HL-60/S4 (cell line): Measurements from ENCODE around the gene FOLR2.

Experiments
- in situ Hi-C: fragments of 300-500 bp; cut with MboI; formaldehyde crosslinking; loops from 2 replicates; pipeline ENCODE4 v1.14.3; 2022; ENCODE audit warnings: low sequenced_read_pairs

The FOLR2 gene

DNA sequence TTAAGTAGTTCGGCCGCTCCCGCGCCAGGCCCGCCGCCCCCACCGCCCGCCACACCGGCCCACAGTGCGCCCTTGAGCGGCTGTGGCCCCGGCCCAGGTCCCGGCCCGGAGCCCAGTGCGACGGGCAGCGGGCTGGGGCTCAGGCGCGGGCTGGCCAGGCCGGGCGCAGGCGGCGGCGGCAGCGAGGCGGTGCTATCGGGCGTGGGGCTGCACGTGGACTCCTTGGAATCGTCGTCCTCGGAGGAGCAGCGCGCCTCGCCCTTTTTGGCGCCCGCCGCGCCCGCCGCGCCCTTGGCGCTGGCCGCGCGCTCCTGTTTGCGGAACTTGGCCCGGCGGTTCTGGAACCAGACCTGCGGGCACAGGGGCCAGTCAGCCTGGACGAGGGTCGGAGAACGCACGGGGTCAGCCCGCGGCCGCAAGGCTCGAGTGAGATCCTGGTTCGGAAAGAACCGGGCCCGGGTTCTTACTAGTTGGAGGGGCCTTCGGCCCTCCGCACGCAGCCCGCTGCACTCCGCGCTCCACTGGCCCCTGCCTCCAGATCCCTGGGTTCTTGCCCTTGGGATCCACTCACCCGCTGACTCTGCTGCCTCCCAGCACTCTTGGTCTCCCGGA lies 23.4 kb downstream of the FOLR2 start:
- in situ Hi-C loops, result no loop called here

DNA sequence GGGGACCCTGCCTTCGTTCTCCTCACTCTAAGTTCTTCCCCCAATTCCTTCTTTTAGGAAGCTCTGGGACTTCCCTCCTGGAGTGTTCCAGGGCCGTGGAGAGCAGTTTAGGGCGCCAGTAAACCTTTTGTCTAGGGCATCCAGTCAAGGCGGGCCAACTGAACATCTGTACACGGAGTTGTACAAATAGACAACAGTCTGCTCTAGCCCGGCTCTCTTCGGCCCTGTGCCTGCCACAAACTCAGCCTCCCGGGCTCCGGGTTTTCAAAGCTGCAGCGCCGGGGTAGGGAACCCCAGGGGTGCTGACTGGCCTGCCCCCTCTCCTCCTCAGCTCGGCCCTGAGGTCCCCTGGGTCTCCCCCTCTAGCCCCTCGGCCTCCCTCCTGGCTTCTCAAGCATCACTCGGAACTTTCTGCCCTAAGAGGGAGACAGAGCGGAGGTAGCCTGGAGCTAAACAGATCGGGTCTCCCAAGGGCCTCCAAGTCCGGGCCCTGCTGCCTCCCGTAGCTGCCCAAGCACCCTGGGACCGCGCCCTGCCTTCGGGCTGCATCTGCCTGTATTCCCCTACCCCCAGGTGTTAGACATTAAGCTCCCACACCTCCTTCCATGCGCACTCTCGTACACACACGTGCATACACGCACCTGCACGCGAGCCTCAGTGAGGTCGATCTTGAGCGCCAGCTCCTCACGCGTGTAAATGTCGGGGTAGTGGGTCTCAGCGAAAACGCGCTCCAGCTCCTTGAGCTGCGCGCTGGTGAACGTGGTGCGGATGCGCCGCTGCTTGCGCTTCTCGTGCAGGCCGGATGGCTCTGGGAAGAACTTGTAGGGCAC lies 24.1 kb downstream of the FOLR2 start:
- in situ Hi-C loops, result no loop called here

DNA sequence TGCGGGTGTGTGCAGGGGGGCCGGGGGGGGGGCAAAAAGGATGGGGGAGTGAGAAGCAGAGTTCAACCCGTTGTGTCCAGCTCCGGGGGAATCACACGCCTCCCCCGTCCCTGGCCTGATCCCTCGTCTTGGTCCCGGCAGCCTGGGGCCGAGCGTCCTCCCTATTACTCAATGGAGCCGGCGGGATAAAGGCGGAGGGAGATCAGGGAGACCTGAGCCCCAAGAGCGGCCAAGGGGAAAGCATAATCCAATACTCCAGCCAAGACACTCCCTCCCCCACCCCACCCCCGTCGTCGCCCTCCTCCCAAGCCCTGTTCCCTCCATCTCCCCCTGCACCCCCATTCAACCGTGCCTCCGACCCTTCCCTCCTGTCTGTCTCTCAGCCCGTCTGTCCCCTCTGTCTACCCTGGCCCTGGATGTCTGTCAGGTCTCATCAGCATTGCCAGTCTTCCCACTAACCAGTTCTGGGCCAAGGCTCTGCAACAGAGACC lies 24.7 kb downstream of the FOLR2 start:
- in situ Hi-C loops, result no loop called here

DNA sequence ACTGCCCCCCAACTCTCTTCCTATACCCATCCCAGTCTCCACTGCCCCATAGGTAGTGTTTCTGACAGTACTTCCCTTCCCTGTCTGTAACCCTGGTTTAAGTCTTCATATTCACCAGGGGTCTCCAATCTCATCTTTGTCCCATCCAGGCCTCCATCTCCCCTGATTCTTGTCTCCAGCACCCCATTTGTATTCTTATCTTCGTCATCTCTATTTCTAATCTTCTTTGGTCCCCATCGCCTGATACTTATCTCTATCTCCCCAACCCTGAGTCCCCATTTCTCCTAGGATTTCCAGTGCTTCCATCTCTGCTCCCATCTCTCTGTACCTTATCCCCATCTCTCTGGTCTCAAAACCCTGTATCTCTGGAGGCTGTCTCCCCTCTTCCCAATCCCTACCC lies 25.5 kb downstream of the FOLR2 start:
- in situ Hi-C loops, result no loop called here

DNA sequence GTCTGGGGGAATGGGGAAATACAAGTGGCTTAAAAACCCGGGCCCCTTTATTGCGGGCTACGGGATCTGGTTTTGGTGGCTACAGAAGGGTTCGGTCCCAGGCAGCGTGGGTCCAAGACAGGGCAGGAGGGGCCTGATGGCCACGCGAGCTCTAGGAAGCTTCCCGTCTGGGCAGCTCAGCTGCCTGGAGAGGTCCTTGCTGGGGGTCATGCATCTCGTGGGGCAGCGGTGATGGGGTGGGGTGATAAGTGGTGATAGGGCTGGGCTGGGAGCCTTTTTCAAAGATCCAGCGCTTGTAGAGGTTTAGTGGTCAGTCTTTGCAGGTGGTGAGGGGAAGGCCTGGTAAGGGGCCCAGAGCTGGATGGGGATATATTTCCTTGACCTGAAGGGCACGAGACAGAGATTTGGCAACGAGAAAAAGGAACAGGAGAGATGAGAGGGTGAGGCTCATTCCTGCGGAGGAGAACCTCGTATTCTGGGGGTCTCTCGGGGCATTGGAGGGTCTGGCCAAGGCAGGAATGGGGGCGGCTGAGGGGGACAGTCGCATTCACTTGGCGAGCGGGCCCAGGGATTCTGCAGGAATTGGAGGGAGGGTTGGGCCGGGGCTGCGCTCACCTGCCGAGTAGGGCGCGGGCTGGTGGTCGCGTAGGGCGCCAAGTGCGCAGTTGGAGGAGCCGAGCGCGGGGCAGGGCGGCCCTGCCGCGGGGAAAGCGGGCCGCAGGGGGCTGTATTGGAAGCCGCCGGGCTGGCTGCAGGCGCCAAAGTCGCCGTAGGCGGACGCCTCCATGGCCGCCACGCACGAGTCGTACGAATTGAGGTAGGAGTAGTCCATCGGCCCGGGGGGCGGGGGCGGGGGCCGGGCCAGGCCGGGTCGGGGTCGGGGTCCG lies 26.8 kb downstream of the FOLR2 start:
- in situ Hi-C loops, result no loop called here

DNA sequence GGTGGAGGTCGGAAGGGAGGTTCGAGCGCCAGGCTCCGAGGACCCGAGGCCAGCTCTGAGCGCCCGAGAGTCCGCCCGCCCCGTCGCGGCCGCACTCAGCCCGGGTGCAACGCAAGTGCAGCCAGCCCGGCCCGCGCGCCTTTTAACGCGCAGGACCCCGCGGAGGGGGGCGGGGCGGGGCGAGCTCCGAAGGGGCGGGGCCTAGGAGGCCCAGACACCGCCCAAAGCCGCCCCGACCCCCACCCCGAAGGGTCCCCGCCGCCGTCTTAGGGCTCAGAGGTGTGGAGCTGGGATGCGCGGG lies 27.4 kb downstream of the FOLR2 start, which contains the start of gene PHOX2A:
PHOX2A (minus strand) TSS at position 117 of the 301 bp plus-strand sequence. CDS start 172 bp downstream, outside the sequence.
- in situ Hi-C loops, result no loop called here

DNA sequence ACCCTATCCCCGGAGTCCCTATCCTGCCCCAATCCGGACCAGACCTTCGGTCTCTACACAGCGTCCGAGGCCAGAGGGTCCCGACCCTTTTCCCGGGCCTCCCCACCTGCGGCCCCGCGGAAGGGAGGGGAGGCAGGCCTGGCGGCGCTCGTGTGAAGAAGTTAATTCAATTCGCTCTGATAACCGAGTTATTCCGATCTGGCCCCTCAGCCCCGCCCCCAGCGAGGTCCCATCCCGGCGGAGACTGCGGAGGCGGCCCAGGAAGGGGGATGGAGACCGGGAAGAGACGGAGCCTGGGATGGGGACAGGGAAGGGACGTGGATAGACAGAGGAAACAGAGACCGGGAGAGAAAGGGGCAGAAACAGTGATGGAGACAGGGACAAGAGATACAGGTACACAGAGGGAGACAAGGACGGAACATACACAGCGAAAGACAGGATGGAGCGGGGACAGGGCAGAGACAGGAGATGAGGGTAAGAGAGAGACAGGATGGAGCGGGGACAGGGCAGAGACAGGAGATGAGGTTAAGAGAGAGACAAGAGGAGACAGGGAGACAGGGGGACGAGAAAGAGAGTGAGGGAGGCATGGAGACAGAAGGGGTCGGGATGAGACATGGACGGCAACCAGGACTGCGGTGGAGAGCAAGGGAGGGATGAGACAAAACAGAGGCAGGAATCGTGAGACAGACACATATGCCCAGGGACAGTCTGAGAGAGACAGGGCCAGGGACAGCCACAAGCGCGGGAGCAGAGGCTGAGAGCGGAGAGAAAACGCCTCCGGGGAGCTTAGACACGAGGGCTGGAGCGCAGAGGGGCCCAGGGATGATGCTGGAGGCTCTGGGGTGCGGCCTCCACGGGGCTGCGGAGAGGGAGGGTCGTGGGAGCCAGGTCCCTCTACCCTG lies 28.0 kb downstream of the FOLR2 start:
- in situ Hi-C loops, result no loop called here

DNA sequence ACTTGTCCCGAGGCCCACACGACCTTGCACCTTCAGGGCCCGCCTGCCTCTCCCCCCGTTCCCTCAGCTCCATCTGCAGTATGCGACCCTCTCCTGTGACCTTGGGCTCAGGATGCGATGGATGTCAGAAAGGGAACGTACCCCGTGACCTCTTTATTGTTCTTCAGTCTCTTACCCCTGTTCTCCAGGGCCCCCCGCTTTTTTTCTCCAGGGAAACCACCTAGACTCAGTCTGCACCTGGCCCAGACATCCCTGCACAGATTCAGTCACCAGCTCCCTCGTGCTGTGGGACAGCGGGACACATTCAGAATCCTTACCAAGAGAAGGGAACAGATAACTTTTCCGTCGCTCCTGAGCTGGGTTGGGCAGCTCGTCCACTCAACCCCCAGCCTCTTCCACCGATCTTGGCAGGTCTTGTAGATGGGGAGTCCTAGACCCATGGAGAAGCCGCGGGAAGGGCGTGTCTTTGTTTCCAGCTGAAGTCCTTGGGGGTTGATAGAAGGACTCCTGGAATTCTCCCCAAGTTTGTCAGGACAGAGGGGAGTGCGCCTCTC lies 28.7 kb downstream of the FOLR2 start:
- in situ Hi-C loops, result no loop called here

DNA sequence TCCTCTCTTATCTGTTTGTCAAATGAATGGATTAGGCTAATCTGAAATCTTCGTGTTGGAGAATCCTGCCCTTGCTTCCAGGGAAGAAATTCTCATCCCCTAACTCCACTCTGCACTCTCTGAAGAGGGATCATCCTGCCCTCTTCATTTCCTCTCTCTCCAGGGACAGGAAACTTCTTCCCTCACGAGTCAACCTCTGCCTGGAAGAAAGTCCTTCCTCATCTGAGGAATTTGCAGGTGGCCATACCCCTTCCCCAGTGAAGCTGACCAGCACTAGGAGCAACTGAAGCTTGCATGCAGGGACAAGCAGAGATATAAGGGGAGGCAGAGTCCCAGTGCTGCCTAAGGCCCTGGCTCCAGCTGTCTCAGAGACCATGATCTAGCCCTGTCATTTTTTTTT lies 31.0 kb downstream of the FOLR2 start:
- in situ Hi-C loops, result no loop called here

DNA sequence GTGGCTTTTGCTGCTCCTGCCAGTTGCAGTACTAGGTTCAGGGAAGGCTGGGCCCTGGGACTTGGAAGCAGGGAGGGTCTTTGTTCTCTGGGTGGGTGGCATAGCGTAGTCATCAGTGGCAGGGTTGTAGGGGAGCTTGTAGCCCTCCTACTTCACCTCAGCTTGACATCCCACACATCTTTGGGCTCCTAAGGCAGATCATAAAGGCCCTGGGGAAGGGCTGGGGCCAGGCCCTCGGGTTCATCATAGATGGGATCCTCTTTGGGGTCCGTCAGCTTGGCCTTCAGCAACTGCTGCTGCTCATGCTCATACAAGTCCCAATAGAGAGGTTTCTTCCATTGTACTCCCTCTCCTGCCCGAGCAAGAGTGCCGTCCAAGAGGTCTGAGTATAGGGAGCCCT lies 33.4 kb downstream of the FOLR2 start:
- in situ Hi-C loops, result no loop called here

DNA sequence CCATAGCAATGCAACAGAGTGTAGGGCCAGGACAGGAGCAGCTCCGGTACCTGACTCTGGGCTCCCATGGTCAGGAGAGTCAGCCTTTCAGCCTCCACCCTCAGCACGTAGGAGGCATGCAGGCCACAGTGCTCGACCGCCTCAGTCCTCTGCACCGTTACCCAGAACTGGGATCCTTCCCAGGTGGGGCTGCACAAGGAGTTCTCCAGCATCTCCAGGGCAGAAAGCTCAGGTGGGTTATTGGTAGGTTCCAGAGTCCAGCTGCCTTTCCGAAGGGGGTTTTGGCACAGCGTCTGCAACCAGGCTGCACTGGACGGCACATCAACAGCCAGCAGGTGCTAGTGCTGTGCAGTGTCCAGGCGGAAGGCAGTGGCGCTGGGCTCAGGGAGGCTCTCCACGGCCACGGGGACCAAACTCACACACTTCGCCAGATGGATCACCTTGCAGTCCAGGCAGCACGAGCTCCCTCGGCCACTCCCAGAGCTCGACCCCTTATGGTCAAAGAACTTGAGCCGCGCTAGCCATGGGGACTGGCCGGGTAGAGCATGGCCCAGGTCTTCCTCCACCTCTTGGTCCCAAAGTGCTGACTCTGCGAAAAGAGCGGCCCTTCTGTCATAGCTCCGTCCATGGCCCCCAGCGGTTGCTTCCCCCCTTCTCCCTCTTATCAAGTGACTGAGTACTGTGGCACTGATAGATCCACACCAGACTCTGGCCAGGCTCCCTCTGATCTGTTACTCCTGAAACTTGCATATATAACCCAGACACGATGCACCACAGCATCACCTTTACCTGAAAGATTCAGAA lies 34.3 kb downstream of the FOLR2 start:
- in situ Hi-C loops, result no loop called here

DNA sequence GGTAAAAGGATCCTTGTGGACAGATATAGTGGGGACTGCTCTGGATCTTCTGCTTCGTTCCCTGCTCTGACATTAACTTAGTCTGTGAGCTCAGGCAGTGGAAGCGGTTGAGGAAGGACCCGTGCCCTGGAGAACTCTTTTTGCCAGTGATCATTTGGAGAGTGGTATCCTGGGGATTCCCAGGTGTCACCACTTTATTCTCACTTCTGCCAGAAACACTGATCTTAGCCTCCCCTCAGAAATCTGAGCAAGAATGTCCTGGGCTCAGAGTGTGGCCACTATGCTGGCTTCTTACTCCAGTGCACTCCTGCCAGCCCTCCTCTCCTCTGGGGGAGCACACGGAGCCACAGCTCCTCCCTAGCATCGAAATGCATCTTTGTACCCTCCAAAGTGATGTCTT lies 35.0 kb downstream of the FOLR2 start:
- in situ Hi-C loops, result no loop called here

DNA sequence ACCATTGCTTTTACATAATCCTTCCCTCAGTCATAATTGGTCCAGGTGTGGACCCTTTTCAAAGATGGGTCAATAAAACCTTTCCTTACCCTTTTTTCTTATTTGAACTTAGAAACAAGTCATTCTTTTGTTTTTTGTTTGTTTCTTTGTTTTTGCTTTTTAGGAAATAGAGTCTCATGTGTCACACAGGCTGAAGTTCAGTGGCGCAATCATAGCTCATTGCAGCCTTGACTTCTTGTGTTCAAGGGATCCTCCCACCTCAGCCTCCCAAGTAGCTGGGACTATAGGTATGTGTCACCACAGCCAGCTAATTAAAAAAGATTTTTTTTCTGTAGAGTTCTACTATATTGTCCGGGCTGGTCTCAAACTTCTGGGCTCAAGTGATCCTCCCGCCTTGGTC lies 36.8 kb downstream of the FOLR2 start:
- in situ Hi-C loops, result no loop called here

DNA sequence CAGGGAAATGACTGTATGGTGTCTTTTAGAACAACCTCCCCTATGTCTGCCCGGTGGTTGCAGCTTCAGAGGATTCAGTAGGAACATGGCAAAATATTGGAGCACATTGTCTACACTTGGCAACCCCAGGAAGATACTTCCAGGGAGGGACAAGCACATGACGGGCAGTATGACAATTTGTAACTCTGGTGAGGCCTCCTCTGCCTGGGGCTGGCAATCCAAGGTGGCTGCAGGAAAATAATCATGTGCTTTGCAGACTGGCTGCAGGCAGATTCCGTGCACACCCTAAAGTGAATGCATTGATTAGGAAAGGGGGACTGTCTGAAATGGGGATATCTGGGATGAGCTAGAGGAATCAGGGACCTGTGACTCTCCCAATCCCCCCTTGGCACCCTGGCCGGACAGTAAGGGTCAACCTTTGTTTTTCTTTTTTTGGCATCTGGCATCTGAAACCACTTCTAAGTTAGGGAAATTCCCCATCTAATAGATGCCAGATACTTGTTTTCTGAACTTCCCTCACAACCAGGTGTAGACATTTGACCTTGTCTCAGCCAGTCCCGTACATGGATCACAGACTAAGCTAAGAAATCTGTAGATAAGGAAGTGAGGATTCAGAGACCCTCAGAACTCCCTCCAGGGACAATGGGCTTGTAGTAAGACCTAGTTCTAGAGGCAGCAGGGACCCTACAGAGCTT lies 37.9 kb downstream of the FOLR2 start:
- in situ Hi-C loops, result no loop called here

DNA sequence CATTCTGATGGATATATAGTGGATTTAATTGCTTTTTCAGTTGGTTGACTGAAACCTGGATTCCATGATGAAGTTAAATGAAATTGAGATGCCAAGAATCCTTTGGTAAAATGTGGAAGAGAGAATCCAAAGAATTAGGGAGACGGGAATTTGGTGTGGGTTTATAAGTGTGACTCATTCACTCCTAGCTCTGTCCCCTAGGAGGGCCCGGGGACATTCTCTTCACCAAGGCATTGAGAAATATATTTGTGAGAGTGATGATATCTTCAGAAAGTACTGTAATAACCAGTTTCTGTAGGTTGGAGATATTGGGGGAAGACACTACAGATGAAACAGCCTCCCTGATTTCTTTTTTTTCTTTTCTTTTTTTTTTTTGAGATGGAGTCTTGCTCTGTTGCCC lies 41.0 kb downstream of the FOLR2 start:
- in situ Hi-C loops, result no loop called here

DNA sequence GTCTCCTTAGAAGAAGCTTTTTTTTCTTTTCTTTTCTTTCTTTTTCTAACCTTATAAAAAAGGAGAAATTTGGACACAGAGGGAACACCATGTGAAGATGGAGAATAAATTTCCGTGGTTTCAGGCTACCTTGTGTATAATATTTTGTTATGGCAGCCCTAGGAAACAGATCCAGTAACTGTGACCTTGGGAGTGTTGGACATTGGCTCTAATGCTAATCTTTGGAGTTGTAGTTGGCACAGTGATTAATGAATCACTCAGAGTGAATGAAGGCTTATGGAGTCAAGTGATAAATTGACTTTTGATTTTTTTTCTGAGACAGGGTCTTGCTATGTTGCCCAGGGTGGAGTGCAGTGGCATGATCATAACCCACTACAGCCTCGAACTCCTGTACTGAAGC lies 42.9 kb downstream of the FOLR2 start:
- in situ Hi-C loops, result no loop called here

DNA sequence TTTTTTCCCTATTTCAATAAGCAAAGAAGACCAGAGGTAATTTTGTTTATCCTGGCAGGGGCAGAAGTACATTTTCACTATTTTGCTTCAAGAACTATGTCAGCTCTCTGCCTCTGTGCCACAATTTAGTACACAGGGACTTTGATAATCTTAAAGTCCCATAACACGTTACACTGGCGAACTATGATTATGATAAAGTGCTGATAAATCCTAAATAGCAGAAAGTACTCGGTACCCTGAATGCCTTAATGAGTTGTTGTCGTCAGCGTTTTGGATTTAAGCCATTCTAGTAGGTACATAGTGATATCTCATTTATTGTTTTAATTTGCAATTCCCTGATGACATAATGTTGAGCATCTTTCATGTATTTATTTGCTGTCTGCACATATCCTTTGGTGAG lies 44.0 kb downstream of the FOLR2 start:
- in situ Hi-C loops, result no loop called here

DNA sequence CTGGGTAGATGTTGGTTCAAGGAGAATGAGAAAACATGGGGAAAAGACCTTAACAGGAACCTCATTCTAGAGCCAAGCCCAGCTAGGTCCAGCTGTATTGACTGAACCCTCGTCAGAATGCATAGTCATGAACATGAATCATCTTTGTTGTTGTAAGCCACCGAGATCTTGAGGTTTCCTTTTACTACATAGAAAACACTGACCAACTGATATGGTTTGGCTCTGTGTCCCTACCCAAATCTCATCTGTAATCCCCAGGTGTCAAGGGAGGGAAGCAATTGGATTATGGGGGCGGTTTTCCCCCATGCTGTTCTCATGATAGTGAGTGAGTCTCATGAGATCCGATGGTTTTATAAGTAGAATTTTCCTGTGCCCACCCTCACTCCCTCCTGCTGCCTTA lies 46.8 kb downstream of the FOLR2 start:
- in situ Hi-C loops, result no loop called here

DNA sequence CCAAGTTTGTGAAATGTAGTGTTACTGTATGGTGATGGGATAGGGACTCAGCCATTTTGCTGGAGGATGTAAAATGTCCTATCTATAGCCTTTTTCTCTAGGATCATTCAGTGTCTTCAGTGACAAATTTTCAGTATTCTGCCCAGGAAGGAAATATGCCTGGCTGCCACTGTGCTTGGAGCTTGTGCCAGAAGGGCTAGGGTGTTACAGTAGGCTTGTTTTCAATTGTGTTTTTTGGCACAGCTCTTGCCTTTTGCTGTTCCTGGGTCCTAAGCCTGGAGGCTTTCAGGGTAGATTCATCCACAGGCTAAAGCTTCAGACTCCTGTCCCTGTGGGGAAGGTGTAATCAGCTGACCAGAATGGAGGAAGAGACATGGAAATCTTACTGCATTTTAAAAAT lies 49.4 kb downstream of the FOLR2 start:
- in situ Hi-C loops, result no loop called here
